SK-N-MC (cell line): Measurements from ENCODE around the gene CEP76.

ENCODE experiments used
- EZH2 ChIP-seq: fragments of 200-600 bp; sonication (generic); IDR thresholded peaks from one replicate; pipeline ENCODE4 v1.6.1; 2017; ENCODE audit warnings: antibody characterized with exemption
- POLR2AphosphoS5 ChIP-seq: IDR thresholded peaks from 2 replicates; pipeline ENCODE4 v1.6.1; 2012; ENCODE audit warnings: mild to moderate bottlenecking, low read depth, low read length, borderline replicate concordance

- TF ChIP-seq EZH2 (no peak), POLR2AphosphoS5 (no peak)
Observed at GRCh38 chr18:12742453-12742852, 39.9 kb upstream of the CEP76 start.
